ENCODE data around the gene USP38.
"Not testable (repeated sequence)": the region's sequence is repeated elsewhere in the genome, so short reads cannot be mapped to it uniquely, and the experiment has no call there.

The USP38 gene

GRCh38 chr4:143184503-143185252, at the start of gene USP38:
TSS of gene USP38 (plus strand) at chr4:143184917. CDS start at chr4:143185451, 534 bp downstream.
- peak; percentile 83 for DNase-seq (ENCODE audit: low read depth)

- no peak for DNase-seq (ENCODE audit: low read depth)
These were observed 49.4 kb upstream of the USP38 start for GRCh38 chr4:143135358-143135757.

- DNase-seq (ENCODE audit: low read depth): no peak
These were observed 44.0 kb upstream of the USP38 start for GRCh38 chr4:143140696-143141095.

GRCh38 chr4:143148521-143148920, 36.2 kb upstream of the USP38 start:
- DNase-seq (ENCODE audit: low read depth): no peak

- no peak for DNase-seq (ENCODE audit: low read depth)
These were observed 27.9 kb upstream of the USP38 start for GRCh38 chr4:143156853-143157252.

GRCh38 chr4:143163614-143164013, 21.1 kb upstream of the USP38 start:
- DNase-seq (ENCODE audit: low read depth): no peak

- not testable (repeated sequence) for DNase-seq (ENCODE audit: low read depth)
These were observed 18.0 kb upstream of the USP38 start for GRCh38 chr4:143166722-143167121.

- DNase-seq (ENCODE audit: low read depth): no peak
These were observed 5.8 kb upstream of the USP38 start for GRCh38 chr4:143178923-143179322.

- DNase-seq (ENCODE audit: low read depth): no peak
These were observed 1.1 kb upstream of the USP38 start for GRCh38 chr4:143183513-143184216.

GRCh38 chr4:143184217-143184502, 557 bp upstream of the USP38 start:
- DNase-seq (ENCODE audit: low read depth): no peak

- peak; percentile 12 for DNase-seq (ENCODE audit: low read depth)
These were observed 763 bp downstream of the USP38 start for GRCh38 chr4:143185253-143186107.

GRCh38 chr4:143186212-143186611, 1.5 kb downstream of the USP38 start:
- DNase-seq (ENCODE audit: low read depth): no peak

GRCh38 chr4:143186649-143187048, 1.9 kb downstream of the USP38 start:
- no peak for DNase-seq (ENCODE audit: low read depth)

GRCh38 chr4:143188136-143189088, 3.7 kb downstream of the USP38 start:
- DNase-seq (ENCODE audit: low read depth): no peak

- DNase-seq (ENCODE audit: low read depth): no peak
These were observed 4.8 kb downstream of the USP38 start for GRCh38 chr4:143189528-143189927.

- no peak for DNase-seq (ENCODE audit: low read depth)
These were observed 10.9 kb downstream of the USP38 start for GRCh38 chr4:143195581-143195980.

- no peak for DNase-seq (ENCODE audit: low read depth)
These were observed 11.6 kb downstream of the USP38 start for GRCh38 chr4:143196323-143196722.

GRCh38 chr4:143199503-143199902, 14.8 kb downstream of the USP38 start:
- no peak for DNase-seq (ENCODE audit: low read depth)

GRCh38 chr4:143202824-143203223, 18.1 kb downstream of the USP38 start:
- no peak for DNase-seq (ENCODE audit: low read depth)

- no peak for DNase-seq (ENCODE audit: low read depth)
These were observed 18.9 kb downstream of the USP38 start for GRCh38 chr4:143203577-143203976.

- DNase-seq (ENCODE audit: low read depth): no peak
These were observed 22.8 kb downstream of the USP38 start for GRCh38 chr4:143207555-143207954.

- no peak for DNase-seq (ENCODE audit: low read depth)
These were observed 27.8 kb downstream of the USP38 start for GRCh38 chr4:143212566-143212965.

Measured in activated T-helper 9 cell treated with anti-CD3 and anti-CD28 coated beads, Interleukin-2, amount 50 U/mL, for 16 hours (primary cell).